22Rv1 (cell line): ENCODE results near the gene BABAM2.

Experiments
- H3K27ac ChIP-seq: fragments of 450-650 bp; 2 replicates; pipeline ENCODE4 v1.5.1; 2017
- ZFX ChIP-seq: fragments of 450-650 bp; IDR thresholded peaks from 2 replicates; pipeline ENCODE4 v1.6.1; 2017; ENCODE audit warnings: antibody characterized with exemption, borderline replicate concordance
- TF ChIP-seq, protein P1 (sequence below): fragments of 450-650 bp; IDR thresholded peaks from 2 replicates; pipeline ENCODE4 v1.5.1; 2017; ENCODE audit warnings: mild to moderate bottlenecking

BABAM2 gene

GRCh38 chr2:28281739-28282138 is 391.2 kb downstream of the BABAM2 start:
- TF ChIP-seq ZFX, result no peak
- TF ChIP-seq, protein P1, sequence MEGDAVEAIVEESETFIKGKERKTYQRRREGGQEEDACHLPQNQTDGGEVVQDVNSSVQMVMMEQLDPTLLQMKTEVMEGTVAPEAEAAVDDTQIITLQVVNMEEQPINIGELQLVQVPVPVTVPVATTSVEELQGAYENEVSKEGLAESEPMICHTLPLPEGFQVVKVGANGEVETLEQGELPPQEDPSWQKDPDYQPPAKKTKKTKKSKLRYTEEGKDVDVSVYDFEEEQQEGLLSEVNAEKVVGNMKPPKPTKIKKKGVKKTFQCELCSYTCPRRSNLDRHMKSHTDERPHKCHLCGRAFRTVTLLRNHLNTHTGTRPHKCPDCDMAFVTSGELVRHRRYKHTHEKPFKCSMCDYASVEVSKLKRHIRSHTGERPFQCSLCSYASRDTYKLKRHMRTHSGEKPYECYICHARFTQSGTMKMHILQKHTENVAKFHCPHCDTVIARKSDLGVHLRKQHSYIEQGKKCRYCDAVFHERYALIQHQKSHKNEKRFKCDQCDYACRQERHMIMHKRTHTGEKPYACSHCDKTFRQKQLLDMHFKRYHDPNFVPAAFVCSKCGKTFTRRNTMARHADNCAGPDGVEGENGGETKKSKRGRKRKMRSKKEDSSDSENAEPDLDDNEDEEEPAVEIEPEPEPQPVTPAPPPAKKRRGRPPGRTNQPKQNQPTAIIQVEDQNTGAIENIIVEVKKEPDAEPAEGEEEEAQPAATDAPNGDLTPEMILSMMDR, result no peak
- no peak overlapping the region for H3K27ac ChIP-seq

- no peak for TF ChIP-seq ZFX
- TF ChIP-seq, protein P1, result no peak
- no peak overlapping the region for H3K27ac ChIP-seq
Observed at GRCh38 chr2:28282248-28282647, 391.7 kb downstream of the BABAM2 start.

GRCh38 chr2:28282861-28283646 is 392.5 kb downstream of the BABAM2 start:
- TF ChIP-seq, protein P1, result no peak
- no peak for TF ChIP-seq ZFX
- no peak overlapping the region for H3K27ac ChIP-seq

GRCh38 chr2:28283861-28284260 is 393.3 kb downstream of the BABAM2 start:
- H3K27ac ChIP-seq, result no peak overlapping the region
- no peak for TF ChIP-seq ZFX
- TF ChIP-seq, protein P1, result no peak

- TF ChIP-seq, protein P1, result no peak
- no peak for TF ChIP-seq ZFX
- H3K27ac ChIP-seq, result no peak overlapping the region
Observed at GRCh38 chr2:28286678-28287077, 396.1 kb downstream of the BABAM2 start.

DNA sequence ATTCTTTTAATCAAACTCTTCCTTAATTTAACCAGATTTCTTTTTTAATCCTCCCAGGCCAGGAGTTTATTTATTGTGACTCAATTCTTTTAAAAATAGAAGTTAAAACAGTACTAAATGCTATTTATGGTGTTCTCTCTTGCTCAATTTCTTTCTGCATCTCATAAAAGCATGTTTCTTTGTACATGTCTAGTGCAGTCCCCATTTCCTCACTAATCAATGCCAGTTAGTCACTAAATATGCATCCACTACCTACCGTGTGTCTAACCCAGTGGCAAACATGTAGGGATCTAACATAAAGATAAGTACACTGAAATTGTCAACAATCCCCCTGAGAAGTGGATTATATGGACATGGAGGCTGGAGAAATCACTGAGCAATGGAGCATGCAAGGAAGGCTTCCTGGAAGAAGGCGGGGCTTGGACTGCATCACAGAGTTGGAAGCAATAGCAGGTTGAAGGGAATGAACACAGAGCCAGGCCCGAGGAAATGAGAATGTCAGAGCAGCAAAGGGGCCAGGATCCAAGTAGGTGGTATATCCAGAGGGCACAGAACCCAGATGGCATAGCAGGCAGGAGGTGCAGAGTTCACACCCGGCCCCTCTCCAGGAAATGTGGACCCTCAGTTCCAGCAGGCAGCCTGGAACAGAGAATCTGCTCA is 396.9 kb downstream of the BABAM2 start:
- H3K27ac ChIP-seq, result no peak overlapping the region
- no peak for TF ChIP-seq ZFX

- TF ChIP-seq, protein P1, result no peak
- TF ChIP-seq ZFX, result no peak
Observed at GRCh38 chr2:28288620-28289019, 398.1 kb downstream of the BABAM2 start.

More at GRCh38 chr2:28288620-28289019, 398.1 kb downstream of the BABAM2 start:
- no peak overlapping the region for H3K27ac ChIP-seq
